ENCODE results near the gene RIPK4. TPM values are rescaled to one million over a fixed set of nuclear protein-coding genes. Genes with fewer than 3 reads are reported as not detected.
A peak's percentile ranks its signal among the peaks of the same experiment; 100 is the strongest.

Gene RIPK4
- 6.4 TPM for total RNA-seq

DNA sequence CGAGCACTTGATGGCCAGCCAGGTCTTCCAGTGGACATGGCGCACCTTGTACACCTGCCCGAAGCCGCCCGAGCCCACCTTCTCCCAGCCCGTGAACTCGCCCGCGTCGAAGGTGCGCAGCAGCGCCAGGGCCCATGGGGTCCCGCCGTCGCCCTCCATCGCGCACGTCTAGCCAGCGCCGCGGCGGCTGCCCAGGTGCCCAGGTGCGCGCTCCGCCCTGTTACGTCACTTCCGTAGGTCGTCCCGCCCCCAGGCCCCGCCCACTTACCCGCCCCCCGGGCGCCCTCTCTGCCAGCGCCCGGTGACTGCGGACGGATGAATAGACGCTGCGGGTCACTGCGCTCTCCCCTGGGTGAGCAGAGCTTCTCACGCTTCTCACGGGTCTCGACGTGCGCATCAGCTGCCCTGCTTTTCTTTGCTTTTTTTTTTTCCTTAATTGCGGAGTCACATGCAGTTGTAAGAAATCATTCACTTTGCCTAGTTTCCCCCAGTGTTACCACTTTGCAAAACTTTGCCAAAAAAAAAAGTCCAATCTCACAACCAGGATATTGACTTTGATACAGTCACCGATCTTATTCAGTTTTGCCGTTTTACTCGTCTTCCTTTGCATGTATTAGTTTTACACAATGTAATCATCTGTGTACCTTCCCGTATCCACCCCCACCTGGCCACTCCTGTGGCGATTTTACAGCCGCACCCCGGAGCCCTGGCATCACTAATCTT is at the start of gene RIPK4:
RIPK4 (minus strand) TSS at position 170 of the 723 bp plus-strand sequence; CDS start at position 159, 11 bp downstream.
- DNase-seq (ENCODE audit: low spot score in 2 of 2): peak in 1 of 2 donors; percentile 79
- H3K27ac ChIP-seq: peak within 1 kb of the TSS; percentile 74 to 83
- H3K4me3 ChIP-seq: peak within 1 kb of the TSS; percentile 58 to 60
- H3K9me3 ChIP-seq: no peaks in the 10 kb centered on the region
- TF ChIP-seq, protein P1, sequence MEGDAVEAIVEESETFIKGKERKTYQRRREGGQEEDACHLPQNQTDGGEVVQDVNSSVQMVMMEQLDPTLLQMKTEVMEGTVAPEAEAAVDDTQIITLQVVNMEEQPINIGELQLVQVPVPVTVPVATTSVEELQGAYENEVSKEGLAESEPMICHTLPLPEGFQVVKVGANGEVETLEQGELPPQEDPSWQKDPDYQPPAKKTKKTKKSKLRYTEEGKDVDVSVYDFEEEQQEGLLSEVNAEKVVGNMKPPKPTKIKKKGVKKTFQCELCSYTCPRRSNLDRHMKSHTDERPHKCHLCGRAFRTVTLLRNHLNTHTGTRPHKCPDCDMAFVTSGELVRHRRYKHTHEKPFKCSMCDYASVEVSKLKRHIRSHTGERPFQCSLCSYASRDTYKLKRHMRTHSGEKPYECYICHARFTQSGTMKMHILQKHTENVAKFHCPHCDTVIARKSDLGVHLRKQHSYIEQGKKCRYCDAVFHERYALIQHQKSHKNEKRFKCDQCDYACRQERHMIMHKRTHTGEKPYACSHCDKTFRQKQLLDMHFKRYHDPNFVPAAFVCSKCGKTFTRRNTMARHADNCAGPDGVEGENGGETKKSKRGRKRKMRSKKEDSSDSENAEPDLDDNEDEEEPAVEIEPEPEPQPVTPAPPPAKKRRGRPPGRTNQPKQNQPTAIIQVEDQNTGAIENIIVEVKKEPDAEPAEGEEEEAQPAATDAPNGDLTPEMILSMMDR (IDR thresholded peaks at IDR 0.05): no peak
- H3K4me1 ChIP-seq: peaks cover 2 to 16% of the 10 kb centered on the region in 2 donors
- intact Hi-C loops (cut with DNase I): loop anchor here (1.0 to 10.0 kb wide), 5 partner anchors 104 to 1958 kb away; partner anchors contain the start of gene BACE2
- no peaks in the 10 kb centered on the region for H3K27me3 ChIP-seq
- no peaks in the 10 kb centered on the region for H3K36me3 ChIP-seq

DNA sequence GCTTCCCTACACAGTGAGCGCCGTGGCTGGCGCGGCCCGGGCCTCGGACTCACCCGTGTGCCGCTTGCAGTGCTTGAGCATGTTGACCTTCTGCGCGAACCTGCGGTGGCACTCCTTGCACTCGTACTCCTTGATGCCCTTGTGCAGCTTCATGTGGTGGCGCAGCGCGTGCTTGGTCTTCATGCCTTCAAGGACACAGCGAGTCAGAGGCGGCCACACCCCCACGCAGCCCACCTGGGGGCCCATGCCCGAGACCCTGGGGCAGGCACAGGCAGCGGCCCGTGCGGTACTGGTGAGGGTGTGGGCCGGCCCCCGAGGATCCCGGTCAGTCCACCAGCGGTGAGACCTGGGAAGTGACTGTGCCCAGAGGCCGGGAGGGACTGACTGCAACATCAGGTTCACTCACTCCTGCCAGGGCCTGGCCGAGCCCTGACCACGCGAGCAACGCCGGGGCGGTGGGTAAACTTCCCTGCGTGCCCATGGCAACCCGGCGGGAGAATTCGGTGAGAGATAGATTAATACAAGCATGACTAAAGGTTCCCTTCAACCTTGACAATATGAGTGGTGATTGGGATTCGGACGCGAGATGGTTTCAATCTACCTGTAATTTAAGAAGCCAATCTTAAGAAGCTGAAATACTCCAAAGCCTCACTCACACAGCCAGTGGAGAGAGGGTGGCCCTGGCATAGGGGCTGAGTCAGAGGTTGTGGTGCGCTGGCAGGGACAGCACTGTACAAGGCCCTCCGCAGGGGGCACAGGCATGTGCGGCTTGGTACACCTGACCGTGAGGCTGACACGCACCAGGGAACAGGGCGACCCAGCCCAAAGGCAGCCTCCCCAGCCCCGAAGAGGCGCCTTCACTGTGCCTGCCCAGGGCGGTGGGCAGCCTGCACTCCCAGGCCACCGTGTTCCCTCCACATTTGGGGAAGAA is 49.1 kb upstream of the RIPK4 start:
- H3K4me1 ChIP-seq: peaks cover 0 to 4% of the 10 kb centered on the region in 2 donors
- no peak overlapping the region for H3K4me3 ChIP-seq
- TF ChIP-seq, protein P1 (IDR thresholded peaks at IDR 0.05): no peak
- no peaks in the 10 kb centered on the region for H3K9me3 ChIP-seq
- H3K36me3 ChIP-seq: peaks cover 5 to 36% of the 10 kb centered on the region in 2 donors
- H3K27ac ChIP-seq: peak overlapping the region in 1 of 2 donors; percentile 3
- intact Hi-C loops (cut with DNase I): loop anchor here (1.0 to 5.0 kb wide), 3 partner anchors 38 to 534 kb away; no protein-coding TSS in a partner anchor
- H3K27me3 ChIP-seq: no peaks in the 10 kb centered on the region
- DNase-seq (ENCODE audit: low spot score in 2 of 2): no peak

DNA sequence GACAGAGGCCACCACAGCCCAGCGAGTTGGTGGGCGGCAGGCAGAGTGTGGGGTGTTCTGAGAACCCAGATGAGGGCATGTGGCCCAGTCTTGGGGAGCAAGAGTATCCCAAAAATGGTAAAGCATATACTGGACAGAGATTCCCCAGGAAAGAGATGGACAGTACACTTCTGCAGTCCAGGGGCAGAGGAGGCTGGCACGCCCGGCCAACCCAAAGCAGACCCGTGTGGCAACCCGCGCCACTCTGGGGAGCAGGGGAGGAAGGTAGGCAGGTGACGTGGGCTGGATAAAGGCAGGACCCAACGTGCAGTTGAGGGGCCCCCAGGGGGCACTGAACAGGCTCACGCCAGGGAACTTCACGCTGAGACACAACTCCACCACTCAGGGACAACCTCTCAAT is 46.4 kb upstream of the RIPK4 start:
- intact Hi-C loops (cut with DNase I): no loop called here
- TF ChIP-seq, protein P1 (IDR thresholded peaks at IDR 0.05): no peak
- H3K27me3 ChIP-seq: no peaks in the 10 kb centered on the region
- H3K4me1 ChIP-seq: peaks cover 0 to 4% of the 10 kb centered on the region in 2 donors
- no peak for DNase-seq (ENCODE audit: low spot score in 2 of 2)
- no peak overlapping the region for H3K27ac ChIP-seq
- peaks cover 15 to 44% of the 10 kb centered on the region in 2 donors for H3K36me3 ChIP-seq
- H3K9me3 ChIP-seq: no peaks in the 10 kb centered on the region
- H3K4me3 ChIP-seq: no peak overlapping the region

DNA sequence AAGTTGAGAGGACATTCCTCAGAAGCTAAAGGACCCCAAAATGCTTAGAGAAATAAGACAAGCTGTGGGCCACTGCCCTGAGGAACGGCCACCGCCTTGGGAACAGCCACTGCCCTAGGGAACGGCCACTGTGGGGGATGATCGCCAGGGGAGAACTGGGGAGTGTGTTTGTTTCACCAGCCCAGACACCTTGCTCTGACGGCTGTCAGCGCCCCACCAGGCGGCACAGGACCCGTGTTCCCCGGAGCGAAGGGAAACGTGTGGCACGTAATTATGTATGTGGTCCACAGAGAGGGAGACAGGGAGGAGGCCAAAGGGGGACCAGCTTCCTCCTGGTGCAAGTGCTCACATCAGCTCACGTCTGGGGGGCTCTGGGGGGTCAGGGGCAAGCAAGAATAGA is 45.8 kb upstream of the RIPK4 start:
- TF ChIP-seq, protein P1 (IDR thresholded peaks at IDR 0.05): no peak
- intact Hi-C loops (cut with DNase I): no loop called here
- peaks cover 15 to 44% of the 10 kb centered on the region in 2 donors for H3K36me3 ChIP-seq

DNA sequence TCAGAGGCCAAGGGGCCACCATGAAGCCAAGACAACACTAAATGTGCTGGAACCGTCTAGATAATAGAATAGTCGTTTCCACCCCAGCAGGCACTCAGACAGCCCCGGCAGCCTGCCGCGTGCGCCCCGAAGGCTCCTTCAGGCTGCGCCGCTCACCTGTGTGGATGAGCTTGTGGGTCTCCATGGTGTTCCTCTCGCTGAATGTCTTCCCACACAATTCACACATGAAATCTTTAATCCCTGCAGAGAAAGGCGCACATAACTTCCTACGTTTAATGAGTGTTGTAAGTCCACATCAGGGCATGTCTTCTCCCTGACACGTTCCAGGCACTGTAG is 43.7 kb upstream of the RIPK4 start:
- Histone ChIP-seq H3K27me3 (no peaks in the 10 kb centered on the region), H3K4me3 (no peak overlapping the region), H3K4me1 (no peaks in the 10 kb centered on the region), H3K36me3 (peaks cover 15 to 42% of the 10 kb centered on the region in 2 donors), H3K27ac (no peak overlapping the region), H3K9me3 (no peaks in the 10 kb centered on the region)
- TF ChIP-seq, protein P1 (IDR thresholded peaks at IDR 0.05): no peak
- DNase-seq (ENCODE audit: low spot score in 2 of 2): no peak
- intact Hi-C loops (cut with DNase I): no loop called here

More for the DNA sequence above, 45.8 kb upstream of the RIPK4 start:
- DNase-seq (ENCODE audit: low spot score in 2 of 2): no peak
- H3K4me1 ChIP-seq: peaks cover 0 to 4% of the 10 kb centered on the region in 2 donors
- H3K4me3 ChIP-seq: no peak overlapping the region
- H3K9me3 ChIP-seq: no peaks in the 10 kb centered on the region
- no peaks in the 10 kb centered on the region for H3K27me3 ChIP-seq
- H3K27ac ChIP-seq: no peak overlapping the region

All from ascending aorta (tissue), 2 donors.